PFSK-1 (cell line): ENCODE measurements around the gene CBX3.

Source experiments
- POLR2AphosphoS5 ChIP-seq: IDR thresholded peaks from 2 replicates; pipeline ENCODE4 v1.6.1; 2012; ENCODE audit warnings: low read depth, mild to moderate bottlenecking, control low read depth, low read length, moderate library complexity
- REST ChIP-seq, 2 experiments: IDR thresholded peaks; 2 replicates each; pipeline versions ENCODE4 v1.6.1 to v1.8.0; 2011 to 2012; ENCODE audit warnings: low read depth in 2 of 2, low read length in 2 of 2, control low read depth in 1 of 2, inconsistent platforms in 1 of 2, mild to moderate bottlenecking in 1 of 2, moderate library complexity in 1 of 2; ENCODE audit not compliant: insufficient read depth in 1 of 2
- SIN3A ChIP-seq: IDR thresholded peaks from 2 replicates; pipeline ENCODE4 v1.6.1; 2012; ENCODE audit warnings: mild to moderate bottlenecking, low read length, moderate library complexity, borderline replicate concordance; ENCODE audit not compliant: insufficient read depth

GRCh38 chr7:26168458-26169023 lies 33.0 kb upstream of the CBX3 start:
- no peak for TF ChIP-seq REST (IDR thresholded peaks at IDR 0.05; ENCODE audit: insufficient read depth in 1 of 2, low read depth in 2 of 2, low read length in 2 of 2)
- TF ChIP-seq SIN3A = no peak
- no peak for TF ChIP-seq POLR2AphosphoS5
